Muscle layer of colon (tissue), 2 donors: ENCODE measurements around the gene FEZF2.

Source experiments
- H3K27ac ChIP-seq: one replicate; pipeline ENCODE4 v1.7.0; 2013; ENCODE audit warnings: low read depth, mild to moderate bottlenecking, low read length, moderate library complexity
- H3K27me3 ChIP-seq, 2 donors: one replicate each; pipeline ENCODE4 v1.7.0; 2013; ENCODE audit warnings: low read length in 2 of 2, mild to moderate bottlenecking in 2 of 2; ENCODE audit not compliant: insufficient read depth in 2 of 2, control insufficient read depth in 1 of 2
- H3K36me3 ChIP-seq: one replicate; pipeline ENCODE4 v1.7.0; 2013; ENCODE audit warnings: mild to moderate bottlenecking, low read length; ENCODE audit not compliant: insufficient read depth
- H3K4me1 ChIP-seq: one replicate; pipeline ENCODE4 v1.7.0; 2013; ENCODE audit warnings: mild to moderate bottlenecking, low read length; ENCODE audit not compliant: insufficient read depth
- H3K4me3 ChIP-seq, 2 donors: one replicate each; pipeline ENCODE4 v1.7.0; 2013; ENCODE audit warnings: low read length in 2 of 2, low read depth in 1 of 2, mild to moderate bottlenecking in 1 of 2, moderate library complexity in 1 of 2
- H3K9ac ChIP-seq: one replicate; pipeline ENCODE4 v1.7.0; 2013; ENCODE audit warnings: low read length
- H3K9me3 ChIP-seq: one replicate; pipeline ENCODE4 v1.7.0; 2013; ENCODE audit warnings: mild to moderate bottlenecking, low read length
- donor health status: abdominal sarcoma.
- donor health status: Adenocarcinoma of cecum.

The FEZF2 gene

DNA sequence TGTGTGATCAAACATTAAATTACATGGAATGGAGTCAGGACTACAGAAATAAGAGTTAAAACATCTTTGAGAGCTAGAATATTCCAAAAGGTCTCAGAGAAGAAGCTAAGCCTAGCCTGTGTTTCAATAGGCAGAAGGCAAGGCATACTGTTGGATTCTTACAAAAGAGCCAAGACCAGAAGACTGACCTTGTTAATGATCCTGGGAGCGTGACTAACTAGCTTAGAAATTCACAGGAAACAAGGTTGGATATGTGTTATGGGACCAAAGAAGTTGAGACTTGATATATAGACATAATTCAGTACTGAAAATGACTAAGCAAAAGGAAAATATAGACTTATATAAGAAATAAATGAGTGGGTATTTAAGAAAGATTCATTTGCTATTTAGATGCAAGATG is 50.1 kb downstream of the FEZF2 start:
- Histone ChIP-seq H3K36me3 (no peaks in the 10 kb centered on the region), H3K9me3 (no peaks in the 10 kb centered on the region)

More for the DNA sequence above, 50.1 kb downstream of the FEZF2 start:
- Histone ChIP-seq H3K27me3 (no peaks in the 10 kb centered on the region), H3K4me1 (no peaks in the 10 kb centered on the region), H3K4me3 (no peak overlapping the region), H3K9ac (no peak overlapping the region), H3K27ac (no peak overlapping the region)
